HG03039 (cell line): ENCODE data around the gene CYP2A7.
"Not testable (repeated sequence)": the region's sequence is repeated elsewhere in the genome, so short reads cannot be mapped to it uniquely, and the experiment has no call there.

ENCODE experiments used
- ATAC-seq: cut with Tn5 transposase; IDR thresholded peaks from one replicate; pipeline ENCODE4 v1.9.1; 2021; ENCODE audit warnings: mild to moderate bottlenecking, moderate library complexity; ENCODE audit not compliant: unreplicated experiment

Gene CYP2A7

DNA sequence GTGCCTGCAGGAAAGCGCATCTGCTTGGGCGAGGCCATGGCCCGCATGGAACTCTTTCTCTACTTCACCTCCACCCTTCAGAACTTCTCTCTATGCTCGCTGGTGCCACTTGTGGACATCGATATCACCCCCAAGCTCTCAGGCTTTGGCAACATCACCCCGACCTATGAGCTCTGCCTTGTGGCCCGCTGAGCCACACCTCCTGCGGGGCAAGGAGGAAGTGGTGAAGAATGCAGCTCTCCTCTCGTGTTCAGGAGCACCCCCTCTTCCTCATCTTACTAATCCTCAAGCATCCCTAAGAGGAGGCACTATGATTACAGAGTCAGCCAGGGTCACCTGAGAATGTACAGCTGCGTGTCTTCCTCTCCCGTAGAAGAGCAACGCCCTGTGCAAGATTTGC, 17.9 kb upstream of the CYP2A7 start:
- ATAC-seq = not testable (repeated sequence)

DNA sequence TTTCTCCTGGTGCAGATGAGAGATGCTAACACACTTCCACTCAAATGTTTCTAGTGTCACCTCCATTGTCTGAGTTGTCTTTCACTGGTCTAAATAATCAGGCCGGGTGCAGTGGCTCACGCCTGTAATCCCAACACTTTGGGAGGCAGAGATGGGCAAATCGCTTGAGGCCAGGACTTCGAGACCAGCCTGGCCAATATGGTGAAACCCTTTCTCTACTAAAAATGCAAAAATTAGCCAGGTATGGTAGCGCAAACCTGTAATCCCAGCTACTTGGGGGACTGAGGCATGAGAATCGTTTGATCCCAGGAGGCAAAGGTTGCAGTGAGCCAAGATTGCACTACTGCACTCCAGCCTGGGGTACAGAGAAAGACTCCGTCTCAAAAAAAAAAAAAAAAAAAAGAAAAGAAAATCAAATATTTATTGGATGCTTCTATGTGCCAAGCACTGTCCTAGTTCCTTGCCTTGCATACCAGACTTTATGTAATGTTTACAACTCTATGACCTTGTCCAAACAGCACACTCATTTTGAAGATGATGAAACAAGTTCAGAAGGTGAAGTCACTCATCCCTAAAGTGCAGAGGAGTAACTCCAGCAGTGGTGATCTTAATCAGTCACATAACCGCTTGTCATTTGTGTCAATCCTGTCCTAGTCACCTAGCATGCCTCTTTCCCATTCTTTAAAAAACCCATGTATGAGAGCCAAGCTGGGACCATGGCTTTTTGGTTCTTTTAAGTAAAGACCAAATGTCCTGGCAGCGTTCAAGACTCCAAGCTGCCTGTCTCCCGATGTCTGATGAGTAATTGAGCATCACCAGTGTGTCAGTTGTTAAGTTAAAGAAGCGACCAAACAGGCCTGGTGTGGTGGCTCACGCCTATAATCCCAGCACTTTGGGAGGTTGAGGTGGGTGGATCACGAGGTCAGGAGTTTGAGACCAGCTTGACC, 15.1 kb upstream of the CYP2A7 start:
- not testable (repeated sequence) for ATAC-seq

DNA sequence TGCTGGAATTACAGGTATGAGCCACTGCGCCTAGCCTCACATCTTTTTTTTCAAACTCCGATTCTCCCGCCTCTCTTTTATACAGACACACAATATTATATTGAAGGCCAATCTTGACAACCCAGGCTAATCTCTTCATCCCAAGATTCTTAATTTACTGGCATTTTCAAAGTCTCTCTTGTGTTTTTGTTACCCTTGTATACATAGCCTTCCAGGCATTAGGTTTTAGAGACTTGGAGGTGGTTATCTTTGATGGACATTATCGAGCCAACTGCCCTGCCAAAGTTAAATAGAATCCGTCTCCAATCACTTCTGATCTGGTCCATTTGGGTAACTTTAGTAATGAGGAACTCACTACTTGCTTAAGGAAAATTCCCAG, 14.4 kb upstream of the CYP2A7 start:
- no peak for ATAC-seq

DNA sequence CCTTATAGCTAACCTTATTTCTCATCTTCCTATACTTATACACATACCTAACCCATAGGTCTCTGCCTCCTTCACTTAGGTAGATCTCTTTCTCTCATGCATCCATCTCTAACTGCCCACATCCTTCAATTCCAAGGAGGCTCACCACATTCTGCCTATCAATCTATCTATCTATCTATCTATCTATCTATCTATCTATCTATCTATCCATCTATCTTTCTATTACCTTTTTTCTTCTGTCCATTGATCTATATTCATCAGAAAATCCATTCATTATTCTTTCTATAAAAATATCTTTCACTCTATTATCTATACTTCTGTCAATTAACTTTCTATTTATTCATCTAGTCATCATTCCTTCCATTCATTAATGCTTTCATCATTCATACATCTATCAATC, 11.1 kb upstream of the CYP2A7 start:
- ATAC-seq = no peak

DNA sequence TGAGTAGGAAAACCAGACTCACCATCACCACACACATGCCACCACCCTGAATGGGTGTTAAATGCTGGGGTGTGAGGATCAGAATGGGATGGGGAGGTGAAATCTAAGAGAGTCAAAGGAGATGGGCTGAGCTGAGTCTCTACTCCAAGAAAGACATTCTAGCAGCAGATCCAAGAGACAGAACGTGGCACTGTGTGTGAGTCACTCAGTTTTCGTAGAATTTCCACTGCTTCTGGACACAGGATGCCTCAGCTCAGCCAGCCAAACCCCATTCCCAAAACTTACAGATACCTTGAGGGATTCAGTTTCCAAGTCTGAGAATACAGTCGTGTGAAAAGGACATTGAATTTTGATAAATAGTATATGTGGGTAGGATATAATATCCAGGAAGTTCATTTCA, 7.3 kb upstream of the CYP2A7 start:
- ATAC-seq = no peak

DNA sequence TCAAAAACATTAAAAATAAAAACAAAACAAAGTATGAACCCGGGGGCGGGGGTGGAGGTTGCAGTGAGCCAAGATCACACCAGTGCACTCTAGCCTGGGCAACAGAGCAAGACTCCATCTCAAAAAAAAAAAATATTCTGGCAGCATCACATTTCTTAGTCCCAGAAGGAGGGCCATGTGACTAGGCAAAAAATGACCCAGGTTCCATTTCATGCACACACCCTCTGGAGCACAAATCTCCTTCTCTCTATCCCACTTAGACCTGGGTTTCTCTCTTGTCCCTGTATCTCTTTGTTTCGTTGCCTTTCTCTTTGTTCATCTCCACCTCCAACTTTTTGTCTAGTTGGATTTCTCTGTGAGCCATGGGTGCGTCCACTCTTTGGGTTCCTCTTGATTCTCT, 6.2 kb upstream of the CYP2A7 start:
- ATAC-seq = no peak

DNA sequence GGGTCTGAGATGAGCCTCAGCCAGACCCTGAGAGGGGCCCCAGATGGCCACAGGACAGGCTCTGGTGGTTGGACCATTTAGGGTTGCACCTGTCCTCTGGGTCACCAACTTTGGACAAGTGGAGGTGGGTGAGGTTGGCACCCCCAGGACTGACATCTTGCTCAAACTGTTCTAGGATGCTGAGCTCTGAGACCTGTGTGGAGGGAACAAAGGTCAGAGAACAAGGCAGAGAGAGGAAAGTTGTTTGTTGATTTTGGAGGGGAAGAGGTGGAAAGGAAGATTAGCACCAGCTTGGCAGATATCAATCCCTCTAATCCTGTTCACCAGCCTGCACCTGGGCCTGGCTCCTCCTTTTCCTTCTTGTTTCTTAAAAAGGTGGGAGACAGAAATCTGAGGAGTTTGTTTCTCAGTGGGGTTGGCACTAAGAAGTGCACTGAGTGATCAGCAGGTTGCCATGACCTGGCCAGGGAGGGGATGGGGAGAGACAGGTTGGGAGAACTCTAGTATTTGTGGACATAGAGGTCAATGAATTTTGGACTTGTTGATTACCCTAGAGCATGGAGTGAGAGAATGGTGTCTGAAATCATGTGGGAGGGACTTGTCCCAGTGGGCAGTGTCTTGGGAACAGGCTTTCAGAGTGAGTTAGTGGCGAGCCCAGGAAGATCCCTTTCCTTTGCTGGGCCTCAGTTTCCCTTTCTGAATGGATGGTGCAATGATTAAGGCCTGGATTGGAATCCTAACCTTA, 2.3 kb upstream of the CYP2A7 start:
- ATAC-seq = not testable (repeated sequence)

DNA sequence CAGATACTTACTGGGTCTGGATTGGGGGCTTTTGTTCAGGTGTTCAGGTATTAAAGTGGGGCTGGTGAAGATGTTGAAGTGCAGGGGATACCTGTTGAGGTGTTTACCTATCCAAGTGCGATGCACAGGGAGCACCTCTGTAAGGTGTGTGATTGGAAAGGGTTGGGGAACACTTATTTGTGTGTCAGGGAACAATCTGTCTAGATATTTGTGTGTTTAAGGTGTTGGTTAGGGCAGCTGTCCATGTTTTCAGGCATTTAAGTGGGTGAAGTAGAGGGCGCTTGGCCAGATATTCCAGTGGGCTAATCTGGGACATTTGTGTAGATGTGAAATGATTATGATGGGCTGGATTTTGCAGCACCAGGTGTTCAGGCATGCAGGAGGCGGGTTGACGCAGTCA, 2.7 kb downstream of the CYP2A7 start:
- ATAC-seq = not testable (repeated sequence)

DNA sequence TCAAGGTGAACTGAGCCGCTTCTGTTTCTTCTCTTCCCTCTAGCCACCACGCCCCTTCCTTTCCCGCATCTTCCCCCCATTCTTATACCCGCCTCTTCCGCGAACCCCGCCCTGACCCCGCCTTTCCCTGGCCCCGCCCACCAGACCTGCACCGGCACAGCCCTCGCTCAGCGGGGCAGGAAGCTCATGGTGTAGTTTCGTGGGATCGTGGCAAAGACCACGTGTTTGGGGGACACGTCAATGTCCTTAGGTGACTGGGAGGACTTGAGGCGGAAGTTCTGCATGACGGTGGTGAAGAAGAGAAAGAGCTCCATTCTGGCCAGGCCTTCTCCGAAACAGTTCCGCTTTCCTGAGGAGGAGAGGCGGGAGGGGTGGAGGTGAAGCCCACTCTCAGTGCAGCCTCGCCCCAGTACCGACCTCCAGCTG, 6.5 kb downstream of the CYP2A7 start:
- not testable (repeated sequence) for ATAC-seq

DNA sequence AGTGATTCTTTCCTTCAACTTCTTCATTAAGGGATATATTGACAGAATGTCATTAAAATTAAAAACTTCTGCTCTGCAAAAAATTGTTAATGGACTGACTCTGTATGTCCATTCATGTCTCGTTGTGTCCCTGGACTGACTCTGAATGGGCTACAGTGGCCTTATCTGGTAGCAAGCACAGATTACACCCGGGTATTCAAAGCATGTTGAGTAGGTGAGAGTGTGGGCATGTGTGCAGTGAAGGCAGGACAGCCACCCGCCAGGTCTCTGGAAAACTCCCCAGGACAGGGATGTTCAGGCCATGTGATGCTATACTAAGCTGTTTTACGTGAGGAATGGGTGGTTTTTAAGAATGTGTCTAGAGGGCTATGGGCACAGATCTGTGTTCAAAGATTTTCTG, 7.2 kb downstream of the CYP2A7 start:
- not testable (repeated sequence) for ATAC-seq

DNA sequence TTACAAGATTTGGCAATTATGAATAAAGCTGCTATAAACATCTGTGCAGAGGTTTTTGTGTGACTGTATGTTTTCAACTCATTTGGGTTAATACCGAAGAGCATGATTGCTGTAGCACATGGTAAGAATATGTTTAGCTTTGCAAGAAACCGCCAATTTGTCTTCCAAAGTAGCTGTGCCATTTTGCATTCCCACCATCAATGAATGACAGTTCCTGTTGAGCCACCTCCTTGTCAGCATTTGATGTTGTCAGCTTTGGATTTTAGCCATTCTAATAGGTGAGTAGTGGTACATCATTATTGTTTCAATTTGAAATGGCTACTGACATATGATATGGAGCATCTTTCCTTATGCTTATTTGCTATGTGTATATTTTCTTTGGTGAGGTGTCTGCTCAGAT, 8.2 kb downstream of the CYP2A7 start:
- not testable (repeated sequence) for ATAC-seq

DNA sequence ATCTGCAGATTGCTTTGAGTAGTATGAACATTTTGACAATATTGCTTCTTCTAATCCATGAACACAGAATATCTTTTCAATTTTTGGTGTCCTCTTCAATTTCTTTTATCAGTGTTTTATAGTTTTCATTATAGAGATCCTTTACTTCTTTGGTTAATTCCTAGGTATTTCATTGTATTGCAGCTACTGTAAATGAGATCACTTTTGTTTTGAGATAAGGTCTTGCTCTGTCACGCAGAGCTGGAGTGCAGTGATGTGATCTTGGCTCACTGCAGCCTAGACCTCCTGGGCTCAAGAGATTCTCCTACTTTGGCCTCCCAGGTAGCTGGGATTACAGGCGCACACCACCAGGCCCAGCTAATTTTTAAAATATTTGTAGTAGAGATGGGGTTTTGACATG, 9.8 kb downstream of the CYP2A7 start:
- no peak for ATAC-seq

DNA sequence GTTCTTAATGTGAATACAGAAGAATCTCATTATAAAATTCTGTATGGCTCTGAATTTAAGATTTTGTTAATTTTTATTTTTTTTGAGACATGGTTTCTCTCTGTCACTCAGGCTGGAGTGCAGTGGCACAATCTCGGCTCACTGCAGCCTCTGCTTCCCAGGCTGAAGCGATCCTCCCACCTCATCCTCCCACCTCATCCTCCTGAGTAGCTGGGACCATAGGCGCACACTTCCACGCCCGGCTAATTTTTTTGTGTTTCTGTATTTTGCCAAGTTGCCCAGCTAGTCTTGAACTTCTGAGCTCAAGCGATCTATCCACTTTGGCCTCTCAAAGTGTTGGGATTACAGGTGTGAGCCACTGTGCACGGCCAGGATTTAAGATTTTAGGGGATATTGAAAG, 14.3 kb downstream of the CYP2A7 start:
- ATAC-seq = no peak

DNA sequence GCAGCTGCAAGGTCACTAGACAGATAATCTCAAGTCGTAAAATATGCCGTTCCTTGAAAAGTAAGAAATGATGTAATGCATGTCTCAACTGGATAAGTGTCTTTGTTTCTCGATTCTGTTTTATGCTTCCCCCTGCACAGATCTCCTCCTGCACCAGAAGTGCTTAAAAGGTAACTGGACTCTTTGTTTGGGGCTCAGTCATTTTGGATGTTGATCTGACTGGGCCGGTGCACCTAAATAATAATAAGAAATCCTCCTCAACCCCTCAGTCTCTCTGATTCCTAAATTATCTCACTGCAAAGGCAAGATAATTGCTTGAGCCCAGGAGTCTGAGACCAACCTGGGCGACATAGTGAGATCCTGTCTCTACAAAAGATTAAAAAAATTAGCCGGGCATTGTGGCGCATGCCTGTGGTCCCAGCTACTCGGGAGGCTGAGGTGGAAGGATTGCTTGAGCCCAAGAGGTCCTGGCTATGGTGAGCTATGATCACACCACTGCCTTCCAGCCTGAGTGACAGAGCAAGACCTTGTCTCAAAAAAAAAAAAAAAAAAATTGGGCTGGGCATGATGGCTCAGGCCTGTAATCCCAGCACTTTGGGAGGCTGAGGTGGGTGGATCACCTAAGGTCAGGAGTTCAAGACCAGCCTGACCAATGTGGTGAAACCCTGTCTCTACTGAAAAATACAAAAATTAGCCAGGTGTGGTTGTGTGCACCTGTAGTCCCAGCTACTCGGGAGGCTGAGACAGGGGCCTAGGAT, 17.1 kb downstream of the CYP2A7 start:
- ATAC-seq = not testable (repeated sequence)

DNA sequence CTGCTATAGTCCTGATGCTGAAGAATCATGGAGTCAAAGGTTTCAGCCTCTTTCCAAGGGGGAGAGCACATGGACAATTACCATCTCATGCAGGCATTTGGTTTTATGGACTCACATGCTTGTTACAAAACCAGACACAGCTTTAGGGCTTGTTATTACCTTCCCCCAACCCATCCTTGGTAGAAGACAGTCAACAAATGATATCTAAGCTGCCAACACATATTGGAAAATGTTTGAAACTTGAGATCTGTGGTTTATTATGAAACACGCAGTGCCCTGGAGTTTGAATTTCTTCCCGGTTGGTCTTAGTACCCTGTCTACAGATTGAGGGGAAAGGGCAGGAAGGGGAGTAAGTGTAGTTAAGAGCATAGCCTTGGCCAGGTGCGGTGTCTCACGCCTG, 19.2 kb downstream of the CYP2A7 start:
- ATAC-seq = no peak

DNA sequence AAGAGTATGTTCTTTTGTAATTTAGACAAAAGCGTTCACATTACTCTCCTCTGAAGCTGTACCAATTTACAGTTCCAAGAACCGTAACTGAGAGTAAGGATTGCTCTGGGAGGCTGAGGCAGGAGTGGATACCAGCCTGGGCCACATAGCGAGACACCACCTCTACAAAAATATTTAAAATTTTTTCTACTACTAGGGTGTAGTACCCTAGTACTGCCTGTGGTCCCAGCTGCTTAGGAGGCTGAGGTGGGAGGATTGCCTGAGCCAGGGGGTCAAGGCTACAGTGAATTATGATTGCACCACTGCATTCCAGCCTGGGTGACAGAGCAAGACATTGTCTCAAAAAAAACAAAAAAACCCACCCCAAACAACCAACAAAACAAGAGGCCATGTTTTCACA, 19.7 kb downstream of the CYP2A7 start:
- ATAC-seq = no peak

DNA sequence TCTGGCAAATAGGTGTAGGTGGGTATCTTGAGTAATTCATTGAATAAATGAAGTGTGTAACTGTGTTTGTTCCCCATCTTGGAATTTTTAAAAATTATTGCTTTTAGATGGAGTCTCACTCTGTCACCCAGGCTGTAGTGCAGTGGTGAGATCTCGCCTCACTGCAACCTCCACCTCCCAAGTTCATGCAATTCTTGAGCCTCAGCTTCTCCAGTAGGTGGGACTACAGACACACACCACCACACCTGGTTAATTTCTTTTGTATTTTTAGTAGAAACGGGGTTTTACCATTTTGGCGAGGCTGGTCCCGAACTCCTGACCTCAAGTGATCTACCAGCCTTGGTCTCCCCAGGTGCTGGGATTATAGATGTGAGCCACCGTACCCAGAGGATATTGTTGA, 23.9 kb downstream of the CYP2A7 start:
- no peak for ATAC-seq

DNA sequence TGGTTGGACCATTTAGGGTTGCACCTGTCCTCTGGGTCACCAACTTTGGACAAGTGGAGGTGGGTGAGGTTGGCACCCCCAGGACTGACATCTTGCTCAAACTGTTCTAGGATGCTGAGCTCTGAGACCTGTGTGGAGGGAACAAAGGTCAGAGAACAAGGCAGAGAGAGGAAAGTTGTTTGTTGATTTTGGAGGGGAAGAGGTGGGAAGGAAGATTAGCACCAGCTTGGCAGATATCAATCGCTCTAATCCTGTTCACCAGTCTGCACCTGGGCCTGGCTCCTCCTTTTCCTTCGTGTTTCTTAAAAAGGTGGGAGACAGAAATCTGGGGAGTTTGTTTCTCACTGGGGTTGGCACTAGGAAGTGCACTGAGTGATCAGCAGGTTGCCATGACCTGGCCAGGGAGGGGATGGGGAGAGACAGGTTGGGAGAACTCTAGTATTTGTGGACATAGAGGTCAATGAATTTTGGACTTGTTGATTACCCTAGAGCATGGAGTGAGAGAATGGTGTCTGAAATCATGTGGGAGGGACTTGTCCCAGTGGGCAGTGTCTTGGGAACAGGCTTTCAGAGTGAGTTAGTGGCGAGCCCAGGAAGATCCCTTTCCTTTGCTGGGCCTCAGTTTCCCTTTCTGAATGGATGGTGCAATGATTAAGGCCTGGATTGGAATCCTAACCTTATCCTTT, 29.4 kb downstream of the CYP2A7 start:
- not testable (repeated sequence) for ATAC-seq

DNA sequence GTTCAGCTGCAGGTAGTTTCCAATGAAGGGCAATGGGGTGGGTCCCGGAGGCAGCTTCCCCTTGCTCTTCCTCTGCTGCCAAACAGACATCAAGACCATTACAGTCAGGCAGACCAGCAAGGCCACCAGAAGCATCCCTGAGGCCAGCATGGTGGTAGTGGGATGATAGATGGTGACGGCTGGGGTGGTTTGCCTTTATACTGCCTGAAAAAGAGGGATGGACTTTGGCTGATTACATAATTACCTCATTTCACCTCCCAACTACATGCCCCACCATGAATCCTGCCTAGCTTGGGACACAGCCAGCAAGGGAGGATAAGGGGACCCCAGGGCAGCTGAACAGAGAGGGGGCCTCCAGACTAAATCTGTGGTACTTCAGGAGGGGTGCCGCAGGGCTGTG, 31.8 kb downstream of the CYP2A7 start, which contains the start of gene CYP2A6:
Gene CYP2A6, minus strand, starts transcription at position 171 of the 400 bp plus-strand sequence. Its CDS starts 21 bp downstream, at position 150.
- not testable (repeated sequence) for ATAC-seq

DNA sequence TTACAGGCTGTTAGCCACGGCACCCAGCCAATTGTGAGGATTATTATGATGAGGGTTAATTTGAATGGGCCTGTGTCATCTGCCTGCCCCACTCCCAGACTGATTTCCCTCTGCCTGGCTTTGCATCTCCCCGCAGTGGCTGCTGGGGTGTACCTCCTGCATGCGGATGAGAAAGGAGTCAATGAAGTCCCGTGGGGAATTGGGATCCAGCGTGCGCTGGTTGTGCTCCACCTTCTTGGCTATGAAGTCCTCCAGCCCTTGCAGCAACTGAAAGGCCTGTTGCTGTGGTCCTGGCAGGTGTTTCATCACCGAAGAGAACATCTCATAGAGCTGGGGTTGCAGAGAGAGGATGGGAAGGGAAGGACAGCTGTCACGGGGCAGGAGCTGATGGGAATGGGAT, 35.3 kb downstream of the CYP2A7 start:
- not testable (repeated sequence) for ATAC-seq

DNA sequence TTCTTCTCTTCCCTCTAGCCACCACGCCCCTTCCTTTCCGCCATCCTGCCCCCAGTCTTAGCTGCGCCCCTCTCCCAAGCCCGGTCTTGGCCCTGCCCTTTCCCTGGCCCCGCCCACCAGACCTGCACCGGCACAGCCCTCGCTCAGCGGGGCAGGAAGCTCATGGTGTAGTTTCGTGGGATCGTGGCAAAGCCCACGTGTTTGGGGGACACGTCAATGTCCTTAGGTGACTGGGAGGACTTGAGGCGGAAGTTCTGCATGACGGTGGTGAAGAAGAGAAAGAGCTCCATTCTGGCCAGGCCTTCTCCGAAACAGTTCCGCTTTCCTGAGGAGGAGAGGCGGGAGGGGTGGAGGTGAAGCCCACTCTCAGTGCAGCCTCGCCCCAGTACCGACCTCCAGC, 38.4 kb downstream of the CYP2A7 start:
- ATAC-seq = not testable (repeated sequence)
